GM08714 (cell line): Measurements from ENCODE around the gene DDX27.

ENCODE experiments used
- H3K4me3 ChIP-seq: fragments of 200-500 bp; sonication (Bioruptor generic); 2 replicates; pipeline ENCODE4 v1.5.1; 2014; ENCODE audit warnings: mild to moderate bottlenecking, low read length, inconsistent platforms
- ZNF274 ChIP-seq: IDR thresholded peaks from 2 replicates; pipeline ENCODE4 v1.6.1; 2012; ENCODE audit warnings: mild to moderate bottlenecking, low read depth, low read length

Gene DDX27

GRCh38 chr20:49225896-49226295 lies 6.7 kb downstream of the DDX27 start:
- no peak for TF ChIP-seq ZNF274
- no peak overlapping the region for H3K4me3 ChIP-seq

- no peak overlapping the region for H3K4me3 ChIP-seq
- TF ChIP-seq ZNF274: no peak
Measured at GRCh38 chr20:49228676-49229075, 9.5 kb downstream of the DDX27 start.

DNA sequence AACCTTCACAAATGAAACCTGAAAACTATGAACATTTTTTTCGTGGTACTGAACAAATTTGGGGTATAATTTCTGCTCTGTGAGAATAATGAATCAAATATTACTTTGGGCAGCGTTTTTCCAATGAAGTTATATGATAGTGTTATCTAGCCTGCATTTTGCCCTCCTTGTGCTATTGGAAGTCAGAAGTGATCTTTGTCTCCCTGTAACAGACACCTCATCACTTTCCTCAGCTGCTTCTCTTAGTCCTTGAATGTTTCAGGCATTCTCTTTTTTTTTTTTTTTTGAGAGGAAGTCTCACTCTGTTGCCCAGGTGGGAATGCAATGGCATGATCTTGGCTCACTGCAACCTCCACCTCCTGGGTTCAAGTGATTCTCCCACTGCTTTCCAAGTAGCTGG lies 10.2 kb downstream of the DDX27 start:
- no peak for TF ChIP-seq ZNF274
- H3K4me3 ChIP-seq: no peak overlapping the region

- no peak for TF ChIP-seq ZNF274
- no peak overlapping the region for H3K4me3 ChIP-seq
Measured at GRCh38 chr20:49230021-49230420, 10.8 kb downstream of the DDX27 start.

- no peak overlapping the region for H3K4me3 ChIP-seq
- no peak for TF ChIP-seq ZNF274
Measured at GRCh38 chr20:49230561-49231133, 11.4 kb downstream of the DDX27 start.

- no peak for TF ChIP-seq ZNF274
- no peak overlapping the region for H3K4me3 ChIP-seq
Measured at GRCh38 chr20:49231471-49231870, 12.3 kb downstream of the DDX27 start.

DNA sequence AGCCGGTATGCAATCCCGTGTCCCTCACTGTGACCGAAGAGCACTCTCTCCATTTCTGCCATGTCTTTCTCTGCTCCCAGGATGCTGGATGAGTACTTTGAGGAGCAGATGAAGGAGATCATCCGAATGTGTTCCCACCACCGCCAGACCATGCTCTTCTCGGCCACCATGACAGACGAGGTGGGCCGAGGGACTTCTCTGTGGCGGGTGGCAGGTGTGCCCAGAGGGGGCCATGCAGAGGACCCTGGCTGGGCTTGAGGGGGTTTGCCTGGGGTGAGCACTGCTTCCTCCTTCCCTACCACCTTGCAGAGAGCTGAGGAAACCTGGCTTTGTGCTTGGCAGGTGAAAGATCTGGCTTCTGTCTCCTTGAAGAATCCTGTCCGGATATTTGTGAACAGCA lies 14.0 kb downstream of the DDX27 start:
- TF ChIP-seq ZNF274: no peak
- H3K4me3 ChIP-seq: no peak overlapping the region

- TF ChIP-seq ZNF274: no peak
- H3K4me3 ChIP-seq: no peak overlapping the region
Measured at GRCh38 chr20:49234831-49235230, 15.6 kb downstream of the DDX27 start.

DNA sequence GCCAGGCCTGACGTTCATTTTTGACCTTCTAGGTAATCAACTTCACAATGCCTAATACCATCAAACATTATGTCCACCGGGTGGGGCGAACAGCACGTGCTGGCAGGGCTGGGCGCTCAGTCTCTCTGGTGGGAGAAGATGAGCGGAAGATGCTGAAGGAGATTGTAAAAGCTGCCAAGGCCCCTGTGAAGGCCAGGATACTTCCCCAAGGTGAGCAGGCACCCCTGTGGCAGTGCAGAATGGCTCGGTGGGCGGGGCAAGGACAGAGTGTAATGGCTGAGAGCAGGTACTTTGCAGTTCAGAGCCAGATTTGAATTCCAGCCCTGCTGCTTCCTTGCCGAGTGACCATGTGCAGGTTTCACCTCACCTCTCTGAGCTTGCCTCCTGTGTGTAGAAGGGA lies 17.1 kb downstream of the DDX27 start:
- no peak for TF ChIP-seq ZNF274
- no peak overlapping the region for H3K4me3 ChIP-seq

DNA sequence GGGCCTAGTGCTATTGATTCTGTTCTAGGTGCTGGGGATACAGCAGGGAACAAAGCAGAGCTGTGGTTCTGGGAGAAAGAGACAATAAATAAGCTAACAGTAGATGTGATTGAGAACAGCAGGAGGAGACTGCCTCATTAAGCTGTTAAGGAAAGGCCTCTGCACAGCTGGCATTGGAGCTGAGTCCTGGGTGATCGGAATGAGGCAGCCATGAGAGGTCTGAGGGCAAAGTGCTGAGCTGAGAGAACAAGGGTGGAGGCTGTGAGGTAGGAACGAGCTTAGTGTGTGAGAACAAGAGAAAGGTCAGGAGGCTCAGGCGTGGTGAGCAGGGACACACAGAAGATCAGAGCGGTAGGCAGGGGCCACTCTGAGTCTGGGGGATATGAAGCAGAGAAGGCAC lies 18.3 kb downstream of the DDX27 start:
- H3K4me3 ChIP-seq: no peak overlapping the region
- TF ChIP-seq ZNF274: no peak

GRCh38 chr20:49245921-49246740 lies 26.9 kb downstream of the DDX27 start:
- no peak for TF ChIP-seq ZNF274
- H3K4me3 ChIP-seq: no peak overlapping the region

- no peak for TF ChIP-seq ZNF274
- no peak overlapping the region for H3K4me3 ChIP-seq
Measured at GRCh38 chr20:49247169-49247723, 28.0 kb downstream of the DDX27 start.

DNA sequence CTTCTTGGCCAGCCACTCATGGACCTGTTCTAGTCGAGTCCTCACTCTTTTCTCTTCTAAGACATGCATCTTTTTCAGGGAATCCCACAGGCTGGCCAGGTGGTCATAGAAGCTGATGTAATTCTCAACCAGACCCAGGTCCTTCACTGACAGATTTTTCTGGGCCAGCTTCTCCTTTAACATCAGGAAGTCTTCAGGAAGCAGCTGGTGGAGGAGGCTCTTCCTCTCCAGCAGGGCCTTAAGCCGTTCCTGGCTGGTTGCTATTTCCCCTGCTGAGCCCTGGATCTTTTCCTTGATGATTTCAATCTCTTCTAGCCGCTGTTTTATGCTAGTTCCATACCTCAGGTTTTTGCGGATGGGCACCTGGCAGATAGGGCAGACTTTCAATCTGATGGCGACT lies 28.6 kb downstream of the DDX27 start:
- TF ChIP-seq ZNF274: no peak
- H3K4me3 ChIP-seq: no peak overlapping the region

DNA sequence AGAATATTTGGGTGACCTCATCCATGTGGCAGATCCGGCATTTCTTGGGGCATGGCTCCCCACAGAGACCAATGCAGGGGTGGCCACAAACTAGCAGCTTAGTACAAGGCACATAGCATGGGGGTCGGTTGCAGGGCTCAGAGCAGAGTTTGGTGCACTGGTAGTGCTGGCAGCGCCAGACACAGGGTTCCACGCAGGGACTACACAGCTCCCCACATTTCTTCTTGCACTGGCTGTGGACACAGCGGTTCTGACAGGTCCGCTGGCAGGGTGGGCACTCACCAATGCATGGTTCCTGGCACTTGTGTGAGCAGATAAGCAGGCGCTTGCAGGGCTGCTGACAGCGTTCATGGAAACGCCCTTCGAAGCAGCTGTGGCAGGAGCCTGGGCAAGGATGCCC lies 29.1 kb downstream of the DDX27 start:
- TF ChIP-seq ZNF274: no peak
- no peak overlapping the region for H3K4me3 ChIP-seq
